DOHH2 (cell line): ENCODE measurements around the gene MRTFB.

ENCODE experiments used
- CTCF ChIP-seq: fragments of 200-600 bp; sonication (generic); IDR thresholded peaks from one replicate; pipeline ENCODE4 v1.5.1; 2014; ENCODE audit warnings: antibody characterized with exemption, mild to moderate bottlenecking, low read depth, low read length; ENCODE audit not compliant: poor library complexity, severe bottlenecking
- EZH2phosphoT487 ChIP-seq: fragments of 200-600 bp; sonication (generic); IDR thresholded peaks from 2 replicates; pipeline ENCODE4 v1.6.1; 2017; ENCODE audit warnings: borderline replicate concordance, mild to moderate bottlenecking, antibody characterized with exemption, low read length, moderate library complexity, mixed read lengths

- TF ChIP-seq EZH2phosphoT487 (no peak), CTCF (no peak)
These were observed 49.2 kb downstream of the MRTFB start for GRCh38 chr16:14120335-14120734.
